Loucy (cell line): Measurements from ENCODE around the gene ZNF341.

ENCODE experiments used
- H2AFZ ChIP-seq: fragments of 200-600 bp; sonication (generic); 2 replicates; pipeline ENCODE4 v1.6.0; 2016; ENCODE audit warnings: antibody characterized with exemption, mild to moderate bottlenecking, low read length, moderate library complexity
- H3F3A ChIP-seq: fragments of 200-600 bp; 2 replicates; pipeline ENCODE4 v1.6.0; 2016; ENCODE audit warnings: antibody characterized with exemption, low read depth, mild to moderate bottlenecking
- H3K27me3 ChIP-seq: fragments of 200-600 bp; sonication (generic); 2 replicates; pipeline ENCODE4 v1.6.1; 2014; ENCODE audit warnings: low read length, mild to moderate bottlenecking; ENCODE audit not compliant: insufficient read depth, poor library complexity, severe bottlenecking
- H3K36me3 ChIP-seq: fragments of 200-600 bp; sonication (generic); 2 replicates; pipeline ENCODE4 v1.6.1; 2016; ENCODE audit warnings: low read length; ENCODE audit not compliant: insufficient read depth
- H3K4me1 ChIP-seq: fragments of 200-600 bp; sonication (generic); 2 replicates; pipeline ENCODE4 v1.5.1; 2014; ENCODE audit warnings: low read length, mild to moderate bottlenecking; ENCODE audit not compliant: insufficient read depth, poor library complexity, severe bottlenecking
- H3K4me2 ChIP-seq: fragments of 200-600 bp; sonication (generic); 2 replicates; pipeline ENCODE4 v1.6.0; 2014; ENCODE audit warnings: antibody characterized with exemption, low read length, low read depth, mild to moderate bottlenecking; ENCODE audit not compliant: poor library complexity, severe bottlenecking
- H3K4me3 ChIP-seq: fragments of 200-600 bp; sonication (generic); 2 replicates; pipeline ENCODE4 v1.5.1; 2014; ENCODE audit warnings: low read length, mild to moderate bottlenecking, mixed read lengths; ENCODE audit not compliant: poor library complexity, severe bottlenecking
- H3K79me2 ChIP-seq: fragments of 200-600 bp; sonication (generic); 2 replicates; pipeline ENCODE4 v1.6.1; 2014; ENCODE audit warnings: low read length; ENCODE audit not compliant: insufficient read depth
- H3K9ac ChIP-seq: fragments of 200-600 bp; sonication (generic); 2 replicates; pipeline ENCODE4 v1.6.0; 2014; ENCODE audit warnings: mild to moderate bottlenecking, low read depth, low read length, moderate library complexity; ENCODE audit not compliant: poor library complexity, severe bottlenecking
- H3K9me2 ChIP-seq: fragments of 200-600 bp; sonication (generic); replicated peaks from 2 replicates; pipeline ENCODE4 v1.6.1; 2016; ENCODE audit warnings: low read depth, low read length, mixed read lengths
- H3K9me3 ChIP-seq: fragments of 200-600 bp; sonication (generic); 2 replicates; pipeline ENCODE4 v1.6.1; 2014; ENCODE audit warnings: mild to moderate bottlenecking, antibody characterized with exemption, low read length, low read depth; ENCODE audit not compliant: insufficient read depth
- H4K20me1 ChIP-seq: fragments of 200-600 bp; sonication (generic); 2 replicates; pipeline ENCODE4 v1.6.0; 2014; ENCODE audit warnings: antibody characterized with exemption, low read length, mild to moderate bottlenecking; ENCODE audit not compliant: insufficient read depth, poor library complexity, severe bottlenecking
- EZH2phosphoT487 ChIP-seq: fragments of 200-600 bp; IDR thresholded peaks from 2 replicates; pipeline ENCODE4 v1.6.1; 2018; ENCODE audit warnings: antibody characterized with exemption, mild to moderate bottlenecking, moderate library complexity, borderline replicate concordance
- TF ChIP-seq, protein P1 (sequence below): fragments of 200-600 bp; sonication (generic); conservative IDR thresholded peaks from 2 replicates; pipeline ENCODE4 v1.5.1; 2014; ENCODE audit warnings: mild to moderate bottlenecking, antibody characterized with exemption, low read length

ZNF341 gene

DNA sequence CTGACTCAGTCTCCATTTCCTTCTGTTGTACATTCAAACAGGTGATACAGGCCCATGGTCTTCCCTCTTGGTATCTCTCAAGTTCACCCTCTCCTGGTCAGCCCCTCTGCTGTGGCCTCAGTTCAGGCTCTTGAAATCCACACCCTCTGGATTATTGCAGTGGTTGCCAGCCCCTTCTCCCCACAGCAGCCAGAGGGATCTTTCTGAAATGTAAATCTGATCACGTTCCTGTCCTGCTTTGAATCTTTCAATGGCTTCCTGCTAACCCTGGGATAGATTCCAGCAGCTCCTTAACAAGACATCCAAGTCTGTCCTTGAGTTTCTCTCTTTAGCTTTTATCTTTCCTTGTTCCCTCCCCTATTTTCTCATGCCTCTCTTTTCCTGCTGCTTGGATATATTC is 101.5 kb downstream of the ZNF341 start:
- Histone ChIP-seq H3K9me3 (no peaks in the 10 kb centered on the region), H3K27me3 (no peaks in the 10 kb centered on the region), H3K9me2 (no peaks in the 10 kb centered on the region), H3K4me3 (no peak overlapping the region), H3K4me1 (peaks cover 19% of the 10 kb centered on the region), H3K4me2 (no peak overlapping the region), H4K20me1 (peaks cover 49% of the 10 kb centered on the region), H3K79me2 (peaks cover 95% of the 10 kb centered on the region), H3K9ac (no peak overlapping the region), H2AFZ (no peak overlapping the region), H3F3A (no peaks in the 10 kb centered on the region), H3K36me3 (peaks cover 13% of the 10 kb centered on the region; the same call in 1 of the 2 replicates)
- TF ChIP-seq, protein P1, sequence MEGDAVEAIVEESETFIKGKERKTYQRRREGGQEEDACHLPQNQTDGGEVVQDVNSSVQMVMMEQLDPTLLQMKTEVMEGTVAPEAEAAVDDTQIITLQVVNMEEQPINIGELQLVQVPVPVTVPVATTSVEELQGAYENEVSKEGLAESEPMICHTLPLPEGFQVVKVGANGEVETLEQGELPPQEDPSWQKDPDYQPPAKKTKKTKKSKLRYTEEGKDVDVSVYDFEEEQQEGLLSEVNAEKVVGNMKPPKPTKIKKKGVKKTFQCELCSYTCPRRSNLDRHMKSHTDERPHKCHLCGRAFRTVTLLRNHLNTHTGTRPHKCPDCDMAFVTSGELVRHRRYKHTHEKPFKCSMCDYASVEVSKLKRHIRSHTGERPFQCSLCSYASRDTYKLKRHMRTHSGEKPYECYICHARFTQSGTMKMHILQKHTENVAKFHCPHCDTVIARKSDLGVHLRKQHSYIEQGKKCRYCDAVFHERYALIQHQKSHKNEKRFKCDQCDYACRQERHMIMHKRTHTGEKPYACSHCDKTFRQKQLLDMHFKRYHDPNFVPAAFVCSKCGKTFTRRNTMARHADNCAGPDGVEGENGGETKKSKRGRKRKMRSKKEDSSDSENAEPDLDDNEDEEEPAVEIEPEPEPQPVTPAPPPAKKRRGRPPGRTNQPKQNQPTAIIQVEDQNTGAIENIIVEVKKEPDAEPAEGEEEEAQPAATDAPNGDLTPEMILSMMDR, result no peak
- TF ChIP-seq EZH2phosphoT487, result no peak

DNA sequence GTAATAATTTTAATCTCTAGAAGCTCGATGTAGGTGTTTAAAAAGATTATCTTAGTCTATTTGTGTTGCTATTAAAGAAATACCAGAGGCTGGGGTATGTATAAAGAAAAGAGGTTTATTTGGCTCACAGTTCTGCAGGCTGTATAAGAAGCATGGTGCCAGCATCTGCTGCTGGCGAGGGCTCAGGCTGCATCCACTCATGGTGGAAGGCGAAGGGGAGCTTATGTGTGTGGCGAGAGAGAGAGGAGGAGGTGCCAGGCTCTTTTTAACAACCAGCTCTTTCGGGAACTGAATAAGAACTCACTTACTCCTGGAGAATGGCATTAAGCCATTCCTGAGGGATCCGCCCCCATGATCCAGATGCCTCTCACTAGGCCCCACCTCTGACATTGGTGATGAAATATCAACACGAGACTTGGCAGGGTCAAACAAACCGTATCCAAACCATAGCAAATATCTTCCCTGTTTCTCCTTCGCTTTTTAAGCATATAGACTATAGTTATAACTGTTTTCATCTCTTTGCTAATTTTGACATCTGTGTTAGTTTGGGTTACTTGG is 103.9 kb downstream of the ZNF341 start:
- H2AFZ ChIP-seq, result no peak overlapping the region
- H3K9me3 ChIP-seq, result no peaks in the 10 kb centered on the region
- no peak for TF ChIP-seq EZH2phosphoT487
- TF ChIP-seq, protein P1, result no peak
- H3K79me2 ChIP-seq, result peaks cover 97% of the 10 kb centered on the region
- H3K9ac ChIP-seq, result no peak overlapping the region
- no peak overlapping the region for H3K4me3 ChIP-seq
- H3K4me1 ChIP-seq, result peaks cover 30% of the 10 kb centered on the region
- no peaks in the 10 kb centered on the region for H3K27me3 ChIP-seq
- no peaks in the 10 kb centered on the region for H3F3A ChIP-seq
- H3K9me2 ChIP-seq, result no peaks in the 10 kb centered on the region
- H4K20me1 ChIP-seq, result peaks cover 52% of the 10 kb centered on the region
- H3K4me2 ChIP-seq, result no peak overlapping the region
- peaks cover 13% of the 10 kb centered on the region; the same call in 1 of the 2 replicates for H3K36me3 ChIP-seq

DNA sequence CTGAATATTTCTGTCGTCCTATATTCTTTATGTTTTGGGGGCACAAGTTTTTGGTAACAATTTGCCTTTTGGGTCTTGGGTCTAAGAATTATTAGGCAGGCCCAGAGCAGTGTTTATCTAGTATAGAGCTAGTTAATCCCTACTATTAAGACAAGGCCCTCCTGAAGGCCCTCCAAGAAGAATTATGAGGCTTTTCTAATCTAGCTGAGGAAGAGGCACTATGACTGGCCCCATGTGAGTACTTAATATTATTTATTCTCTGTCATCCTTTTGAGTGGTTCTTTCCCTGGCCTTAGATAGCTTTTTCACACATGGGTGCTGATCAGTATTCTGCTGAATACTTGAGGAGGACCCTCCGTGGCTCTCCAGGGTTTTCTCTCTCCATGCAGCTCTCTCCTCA is 104.5 kb downstream of the ZNF341 start:
- H3K36me3 ChIP-seq, result peaks cover 13% of the 10 kb centered on the region; the same call in 1 of the 2 replicates
- H3K9ac ChIP-seq, result no peak overlapping the region
- H3K27me3 ChIP-seq, result no peaks in the 10 kb centered on the region
- peaks cover 98% of the 10 kb centered on the region for H3K79me2 ChIP-seq
- no peaks in the 10 kb centered on the region for H3K9me3 ChIP-seq
- peaks cover 30% of the 10 kb centered on the region for H3K4me1 ChIP-seq
- TF ChIP-seq, protein P1, result no peak
- TF ChIP-seq EZH2phosphoT487, result no peak
- H3F3A ChIP-seq, result no peaks in the 10 kb centered on the region
- H3K4me3 ChIP-seq, result no peak overlapping the region
- H3K9me2 ChIP-seq, result no peaks in the 10 kb centered on the region
- no peak overlapping the region for H3K4me2 ChIP-seq
- peaks cover 51% of the 10 kb centered on the region for H4K20me1 ChIP-seq
- H2AFZ ChIP-seq, result no peak overlapping the region
